ENCODE data around the gene GJA4. TPM values are rescaled to one million over a fixed set of nuclear protein-coding genes. Genes with fewer than 3 reads are reported as not detected.
A peak's percentile ranks its signal among the peaks of the same experiment; 100 is the strongest.
"Not testable (repeated sequence)": the region's sequence is repeated elsewhere in the genome, so short reads cannot be mapped to it uniquely, and the experiment has no call there.

The GJA4 gene
- polyA plus RNA-seq, 6 donors from 2014 or later = not detected

- H3K27me3 Mint-ChIP-seq = peaks cover 53 to 88% (median 84%) of the 10 kb centered on the region in 3 donors
- H3K4me1 Mint-ChIP-seq = peaks cover 11 to 19% (median 12%) of the 10 kb centered on the region in 3 donors
- no peak for DNase-seq
- no peaks in the 10 kb centered on the region for H3K36me3 Mint-ChIP-seq
- ATAC-seq (ENCODE audit: low read depth in 2 of 2) = no peak
- no peak overlapping the region for H3K4me3 Mint-ChIP-seq
- no peak overlapping the region for H3K27ac Mint-ChIP-seq
- no peaks in the 10 kb centered on the region for H3K9me3 Mint-ChIP-seq
Measured at GRCh38 chr1:34787461-34788420, 5.1 kb upstream of the GJA4 start.

GRCh38 chr1:34790985-34791384, 1.8 kb upstream of the GJA4 start:
- H3K27me3 Mint-ChIP-seq = peaks cover 39 to 61% (median 57%) of the 10 kb centered on the region in 3 donors
- no peak for ATAC-seq (ENCODE audit: low read depth in 2 of 2)

GRCh38 chr1:34792424-34792823, 375 bp upstream of the GJA4 start:
- no peaks in the 10 kb centered on the region for H3K36me3 Mint-ChIP-seq
- H3K27ac Mint-ChIP-seq = peak overlapping the region in 1 of 6 donors; percentile 74
- peaks cover 33 to 51% (median 47%) of the 10 kb centered on the region in 3 donors for H3K27me3 Mint-ChIP-seq
- H3K4me3 Mint-ChIP-seq = peak overlapping the region; percentile 8 to 81 (median 58)
- ATAC-seq (ENCODE audit: low read depth in 2 of 2) (no peak), DNase-seq (no peak)
- H3K4me1 Mint-ChIP-seq = peaks cover 8 to 15% (median 13%) of the 10 kb centered on the region in 3 donors
- no peaks in the 10 kb centered on the region for H3K9me3 Mint-ChIP-seq

More at GRCh38 chr1:34790985-34791384, 1.8 kb upstream of the GJA4 start:
- Mint-ChIP-seq H3K4me1 (peaks cover 12 to 19% (median 15%) of the 10 kb centered on the region in 3 donors), H3K36me3 (no peaks in the 10 kb centered on the region), H3K9me3 (no peaks in the 10 kb centered on the region), H3K27ac (peak overlapping the region in 1 of 6 donors; percentile 53), H3K4me3 (no peak overlapping the region)
- DNase-seq = no peak

- ATAC-seq (ENCODE audit: low read depth in 2 of 2) (no peak), DNase-seq (no peak)
- H3K27ac Mint-ChIP-seq = no peak overlapping the region
- H3K9me3 Mint-ChIP-seq = no peaks in the 10 kb centered on the region
- peak overlapping the region in 1 of 8 donors; percentile 51 for H3K4me3 Mint-ChIP-seq
- H3K27me3 Mint-ChIP-seq = peaks cover 27 to 37% (median 33%) of the 10 kb centered on the region in 3 donors
- no peaks in the 10 kb centered on the region for H3K36me3 Mint-ChIP-seq
- peaks cover 8 to 15% (median 13%) of the 10 kb centered on the region in 3 donors for H3K4me1 Mint-ChIP-seq
Measured at GRCh38 chr1:34794001-34794789, 1.4 kb downstream of the GJA4 start.

- H3K27ac Mint-ChIP-seq = no peak overlapping the region
- peaks cover 27 to 31% (median 27%) of the 10 kb centered on the region in 3 donors for H3K27me3 Mint-ChIP-seq
- ATAC-seq (ENCODE audit: low read depth in 2 of 2) (no peak), DNase-seq (no peak)
- peaks cover 8 to 15% (median 11%) of the 10 kb centered on the region in 3 donors for H3K4me1 Mint-ChIP-seq
- H3K36me3 Mint-ChIP-seq = no peaks in the 10 kb centered on the region
- H3K9me3 Mint-ChIP-seq = no peaks in the 10 kb centered on the region
- H3K4me3 Mint-ChIP-seq = peak overlapping the region in 1 of 8 donors; percentile 51
Measured at GRCh38 chr1:34794790-34795180, 2.0 kb downstream of the GJA4 start.

- DNase-seq = no peak
- H3K27me3 Mint-ChIP-seq = peaks cover 16 to 20% (median 16%) of the 10 kb centered on the region in 3 donors
- H3K36me3 Mint-ChIP-seq = no peaks in the 10 kb centered on the region
- ATAC-seq (ENCODE audit: low read depth in 2 of 2) = no peak
- H3K4me3 Mint-ChIP-seq = peak overlapping the region in 1 of 8 donors; percentile 77
- peaks cover 8 to 15% (median 8%) of the 10 kb centered on the region in 3 donors for H3K4me1 Mint-ChIP-seq
- H3K9me3 Mint-ChIP-seq = no peaks in the 10 kb centered on the region
- no peak overlapping the region for H3K27ac Mint-ChIP-seq
Measured at GRCh38 chr1:34795916-34796315, 3.1 kb downstream of the GJA4 start.

- no peak for ATAC-seq (ENCODE audit: low read depth in 2 of 2)
- no peaks in the 10 kb centered on the region for H3K36me3 Mint-ChIP-seq
- no peak for DNase-seq
- peaks cover 6 to 11% (median 10%) of the 10 kb centered on the region in 3 donors for H3K27me3 Mint-ChIP-seq
- peaks cover 5 to 11% (median 7%) of the 10 kb centered on the region in 3 donors for H3K4me1 Mint-ChIP-seq
- peak overlapping the region in 1 of 6 donors; percentile 59 for H3K27ac Mint-ChIP-seq
- H3K4me3 Mint-ChIP-seq = no peak overlapping the region
- no peaks in the 10 kb centered on the region for H3K9me3 Mint-ChIP-seq
Measured at GRCh38 chr1:34796990-34797389, 4.2 kb downstream of the GJA4 start.

GRCh38 chr1:34800214-34800613, 7.4 kb downstream of the GJA4 start:
- no peak overlapping the region for H3K4me3 Mint-ChIP-seq
- H3K27ac Mint-ChIP-seq = peak overlapping the region in 2 of 6 donors; percentile 8 to 42
- peaks cover 0 to 11% (median 3%) of the 10 kb centered on the region in 7 donors for H3K9me3 Mint-ChIP-seq
- no peak for DNase-seq
- H3K36me3 Mint-ChIP-seq = peaks cover 0 to 10% of the 10 kb centered on the region in 2 donors
- no peaks in the 10 kb centered on the region for H3K4me1 Mint-ChIP-seq
- H3K27me3 Mint-ChIP-seq = peaks cover 0 to 8% (median 0%) of the 10 kb centered on the region in 3 donors
- ATAC-seq (ENCODE audit: low read depth in 2 of 2) = no peak

GRCh38 chr1:34803770-34804169, 11.0 kb downstream of the GJA4 start:
- no peak overlapping the region for H3K27ac Mint-ChIP-seq
- no peak for DNase-seq

GRCh38 chr1:34806396-34806795, 13.6 kb downstream of the GJA4 start:
- ATAC-seq (ENCODE audit: low read depth in 2 of 2) = no peak
- no peak for DNase-seq
- Mint-ChIP-seq H3K4me3 (no peak overlapping the region), H3K27ac (peak overlapping the region in 1 of 6 donors; percentile 64), H3K36me3 (peaks cover 12 to 17% of the 10 kb centered on the region in 2 donors), H3K4me1 (peaks cover 0 to 12% (median 5%) of the 10 kb centered on the region in 3 donors), H3K9me3 (peaks cover 4 to 17% (median 8%) of the 10 kb centered on the region in 7 donors), H3K27me3 (peaks cover 0 to 6% (median 0%) of the 10 kb centered on the region in 3 donors)

More at GRCh38 chr1:34803770-34804169, 11.0 kb downstream of the GJA4 start:
- H3K4me1 Mint-ChIP-seq = no peaks in the 10 kb centered on the region
- H3K36me3 Mint-ChIP-seq = peaks cover 0 to 17% of the 10 kb centered on the region in 2 donors
- ATAC-seq (ENCODE audit: low read depth in 2 of 2) = no peak
- no peak overlapping the region for H3K4me3 Mint-ChIP-seq
- H3K27me3 Mint-ChIP-seq = no peaks in the 10 kb centered on the region
- H3K9me3 Mint-ChIP-seq = peaks cover 0 to 11% (median 3%) of the 10 kb centered on the region in 7 donors

- H3K27me3 Mint-ChIP-seq = peaks cover 0 to 6% (median 0%) of the 10 kb centered on the region in 3 donors
- no peak overlapping the region for H3K27ac Mint-ChIP-seq
- no peak overlapping the region for H3K4me3 Mint-ChIP-seq
- peaks cover 12 to 17% of the 10 kb centered on the region in 2 donors for H3K36me3 Mint-ChIP-seq
- peaks cover 4 to 14% (median 8%) of the 10 kb centered on the region in 7 donors for H3K9me3 Mint-ChIP-seq
- DNase-seq = no peak
- H3K4me1 Mint-ChIP-seq = peaks cover 0 to 12% (median 5%) of the 10 kb centered on the region in 3 donors
- ATAC-seq (ENCODE audit: low read depth in 2 of 2) = no peak
Measured at GRCh38 chr1:34808051-34808810, 15.4 kb downstream of the GJA4 start.

- Mint-ChIP-seq H3K4me1 (peaks cover 0 to 12% (median 5%) of the 10 kb centered on the region in 3 donors), H3K36me3 (peaks cover 6 to 12% of the 10 kb centered on the region in 2 donors), H3K27ac (peak overlapping the region in 2 of 6 donors; percentile 21 to 23)
- not testable (repeated sequence) for ATAC-seq (ENCODE audit: low read depth in 2 of 2); H3K27me3 Mint-ChIP-seq; DNase-seq; H3K9me3 Mint-ChIP-seq; H3K4me3 Mint-ChIP-seq
Measured at GRCh38 chr1:34810781-34811180, 18.0 kb downstream of the GJA4 start.

Data from naive B cell (primary cell).